Measurements from ENCODE around the gene RNF11. TPM values are rescaled to one million over a fixed set of nuclear protein-coding genes. Genes with fewer than 3 reads are reported as not detected.

The RNF11 gene
- total and polyA plus RNA-seq, 7 donors = 44.6 to 123 (median 105) TPM

- H3K4me3 ChIP-seq = no peak overlapping the region
- DNase-seq = no peak
- H3K36me3 ChIP-seq = peaks cover 0 to 29% (median 4%) of the 10 kb centered on the region in 4 donors
- no peak overlapping the region for H3K27ac ChIP-seq
- no peaks in the 10 kb centered on the region for H3K9me3 ChIP-seq
- H3K4me1 ChIP-seq = peaks cover 0 to 36% (median 26%) of the 10 kb centered on the region in 4 donors
- intact Hi-C loops (cut with DNase I) = no loop called here
- H3K27me3 ChIP-seq = no peaks in the 10 kb centered on the region
- TF ChIP-seq EP300 (IDR thresholded peaks at IDR 0.05) (no peak), CTCF (IDR thresholded peaks at IDR 0.05) (no peak), POLR2AphosphoS5 (IDR thresholded peaks at IDR 0.05) (no peak), POLR2A (IDR thresholded peaks at IDR 0.05) (no peak)
Measured at GRCh38 chr1:51270751-51271150, 34.7 kb downstream of the RNF11 start.

GRCh38 chr1:51272916-51273315, 36.8 kb downstream of the RNF11 start:
- no peak overlapping the region for H3K4me3 ChIP-seq
- peaks cover 0 to 22% (median 16%) of the 10 kb centered on the region in 4 donors for H3K4me1 ChIP-seq
- no peak for DNase-seq
- TF ChIP-seq POLR2A (IDR thresholded peaks at IDR 0.05) (no peak), EP300 (IDR thresholded peaks at IDR 0.05) (no peak), CTCF (IDR thresholded peaks at IDR 0.05) (no peak), POLR2AphosphoS5 (IDR thresholded peaks at IDR 0.05) (no peak)
- peaks cover 0 to 29% (median 4%) of the 10 kb centered on the region in 4 donors for H3K36me3 ChIP-seq
- no peaks in the 10 kb centered on the region for H3K27me3 ChIP-seq
- no peak overlapping the region for H3K27ac ChIP-seq
- intact Hi-C loops (cut with DNase I) = no loop called here
- no peaks in the 10 kb centered on the region for H3K9me3 ChIP-seq

GRCh38 chr1:51274676-51275075, 38.6 kb downstream of the RNF11 start:
- Histone ChIP-seq H3K27ac (no peak overlapping the region), H3K36me3 (peaks cover 0 to 29% (median 4%) of the 10 kb centered on the region in 4 donors), H3K27me3 (no peaks in the 10 kb centered on the region), H3K4me1 (peaks cover 0 to 4% (median 0%) of the 10 kb centered on the region in 4 donors), H3K4me3 (no peak overlapping the region), H3K9me3 (no peaks in the 10 kb centered on the region)
- no peak for DNase-seq
- intact Hi-C loops (cut with DNase I) = no loop called here
- WGBS, 2 donors = 96 to 98% methylated on average over 6 of the region's 6 CpGs
- no peak for TF ChIP-seq POLR2AphosphoS5 (IDR thresholded peaks at IDR 0.05)
- TF ChIP-seq CTCF (IDR thresholded peaks at IDR 0.05) = no peak
- TF ChIP-seq EP300 (IDR thresholded peaks at IDR 0.05) = no peak
- TF ChIP-seq POLR2A (IDR thresholded peaks at IDR 0.05) = no peak

GRCh38 chr1:51276286-51276685, 40.2 kb downstream of the RNF11 start:
- Histone ChIP-seq H3K9me3 (no peaks in the 10 kb centered on the region), H3K27me3 (no peaks in the 10 kb centered on the region), H3K4me1 (no peaks in the 10 kb centered on the region), H3K36me3 (peaks cover 0 to 17% (median 4%) of the 10 kb centered on the region in 4 donors), H3K27ac (no peak overlapping the region), H3K4me3 (no peak overlapping the region)
- no peak for DNase-seq
- WGBS, 2 donors = 85 to 91% methylated on average over 7 of the region's 7 CpGs
- intact Hi-C loops (cut with DNase I) = no loop called here
- TF ChIP-seq EP300 (IDR thresholded peaks at IDR 0.05) (no peak), POLR2A (IDR thresholded peaks at IDR 0.05) (no peak), CTCF (IDR thresholded peaks at IDR 0.05) (no peak), POLR2AphosphoS5 (IDR thresholded peaks at IDR 0.05) (no peak)

GRCh38 chr1:51280321-51280978, 44.4 kb downstream of the RNF11 start:
- no peak overlapping the region for H3K4me3 ChIP-seq
- no peaks in the 10 kb centered on the region for H3K36me3 ChIP-seq
- no peaks in the 10 kb centered on the region for H3K9me3 ChIP-seq
- no peaks in the 10 kb centered on the region for H3K4me1 ChIP-seq
- TF ChIP-seq CTCF (IDR thresholded peaks at IDR 0.05) (no peak), POLR2A (IDR thresholded peaks at IDR 0.05) (no peak)
- no peak overlapping the region for H3K27ac ChIP-seq
- no peaks in the 10 kb centered on the region for H3K27me3 ChIP-seq
- 83 to 88% methylated on average over 4 of the region's 4 CpGs for WGBS, 2 donors
- DNase-seq = no peak
- intact Hi-C loops (cut with DNase I) = no loop called here

Measured in sigmoid colon (tissue), 7 donors.